AML-193 (cell line): Measurements from ENCODE around the gene PRKCA.
"Not testable (repeated sequence)": the region's sequence is repeated elsewhere in the genome, so short reads cannot be mapped to it uniquely, and the experiment has no call there.

ENCODE experiments used
- DNase-seq, 2 experiments: peaks; one replicate each; lab custom pipeline; 2025; lab: John Stamatoyannopoulos, UW

The PRKCA gene

DNA sequence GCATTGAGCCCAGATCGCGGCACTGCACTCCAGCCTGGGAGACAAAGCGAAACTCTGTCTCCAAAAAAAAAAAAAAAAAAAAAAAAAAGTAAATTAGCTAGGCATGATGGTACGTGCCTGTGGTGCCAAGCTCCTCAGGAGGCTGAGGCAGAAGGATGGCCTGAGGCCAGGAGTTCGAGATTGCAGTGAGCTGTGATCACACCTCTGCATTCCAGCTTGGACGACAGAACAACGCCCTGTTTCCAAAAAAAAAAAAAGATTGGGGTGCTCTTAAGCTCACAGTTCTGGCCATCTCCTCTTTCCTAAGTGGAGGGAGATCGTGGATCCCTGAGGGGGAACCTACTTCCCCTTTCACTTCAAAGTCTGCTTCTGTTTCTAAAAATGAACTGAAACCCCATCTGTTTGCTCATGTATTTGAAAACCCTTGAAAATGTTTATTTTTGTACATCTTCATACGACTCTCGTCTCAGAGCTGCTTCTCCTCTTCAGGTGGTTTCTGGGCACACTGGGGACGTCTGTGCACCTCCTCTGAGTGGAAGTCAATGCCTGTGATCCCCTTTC lies 138.8 kb downstream of the PRKCA start:
- peak; percentile 55 for DNase-seq

DNA sequence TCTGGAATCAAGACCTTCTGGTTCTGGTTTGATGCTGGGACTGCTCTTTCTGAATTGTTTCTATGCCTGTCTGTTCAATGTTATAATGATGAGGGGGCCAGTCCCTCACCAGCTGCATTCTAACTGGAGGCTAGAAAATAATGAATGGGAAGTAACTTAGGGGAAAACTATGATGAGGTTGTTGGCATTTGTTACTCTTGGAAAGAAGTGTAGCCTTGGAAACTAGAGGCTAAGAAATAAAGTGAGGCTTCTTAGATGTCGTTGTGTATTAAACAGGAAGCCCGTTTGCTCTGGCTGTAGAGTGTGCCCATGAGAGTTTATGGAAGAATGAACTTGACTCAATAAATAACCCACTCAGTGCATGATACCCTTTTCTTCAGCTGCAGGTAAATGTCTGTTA lies 140.8 kb downstream of the PRKCA start:
- no peak for DNase-seq

DNA sequence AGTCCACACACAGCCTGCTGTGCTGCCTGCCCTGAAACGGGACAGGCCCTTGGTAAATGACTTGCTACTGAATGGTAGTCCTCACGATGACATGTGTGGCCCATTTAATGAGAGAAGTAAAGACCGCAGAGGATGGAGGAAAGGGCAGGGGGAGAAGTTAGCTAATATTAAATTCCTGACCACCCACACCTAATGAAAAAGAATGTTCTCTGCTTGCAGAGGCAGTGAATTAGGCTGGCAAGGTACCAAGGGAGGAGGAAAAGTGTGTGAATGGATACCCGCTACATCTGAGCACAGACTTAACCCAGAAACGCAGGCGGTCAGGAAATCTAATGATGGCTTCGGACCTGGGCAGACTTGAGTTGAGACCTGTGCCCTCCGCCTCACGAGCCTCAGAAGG lies 141.2 kb downstream of the PRKCA start:
- no peak for DNase-seq

DNA sequence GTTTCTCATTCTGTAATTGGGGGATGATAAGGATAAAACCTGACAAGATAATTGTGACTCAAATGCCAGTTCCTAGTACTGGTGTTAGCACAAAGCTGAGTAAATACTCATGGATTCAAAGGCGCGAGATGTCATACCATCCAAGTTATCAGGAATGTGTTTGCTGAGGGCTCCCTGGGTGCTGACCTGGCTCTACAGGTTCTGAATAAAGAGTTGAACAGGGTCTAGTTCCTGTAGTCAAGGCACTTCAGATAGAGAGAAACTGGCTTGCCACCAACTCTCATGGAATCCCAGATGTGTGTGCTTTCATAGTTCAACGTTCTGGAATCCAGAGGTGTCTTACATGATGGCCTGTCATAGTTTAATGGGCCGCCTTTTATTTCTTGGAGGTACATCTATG lies 141.6 kb downstream of the PRKCA start:
- no peak for DNase-seq

DNA sequence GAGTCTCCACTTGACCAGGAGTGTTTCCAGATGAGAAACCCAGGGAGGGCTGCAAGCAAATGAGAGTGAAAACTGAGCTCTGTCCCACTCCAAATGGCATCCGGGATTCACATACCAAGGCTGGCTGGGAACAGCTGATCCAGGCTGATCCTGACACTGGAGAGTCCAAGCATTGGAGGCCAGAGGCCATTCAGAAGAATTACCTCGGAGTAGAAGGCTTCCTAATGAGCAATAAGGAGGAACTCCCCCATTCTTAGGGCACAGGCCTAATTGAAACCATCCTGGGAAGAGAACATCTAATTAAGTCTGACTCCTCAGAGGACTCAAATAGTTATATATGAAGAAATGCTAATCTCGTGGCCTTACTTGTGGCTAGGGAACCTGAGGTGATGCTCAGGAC lies 142.8 kb downstream of the PRKCA start:
- no peak for DNase-seq

DNA sequence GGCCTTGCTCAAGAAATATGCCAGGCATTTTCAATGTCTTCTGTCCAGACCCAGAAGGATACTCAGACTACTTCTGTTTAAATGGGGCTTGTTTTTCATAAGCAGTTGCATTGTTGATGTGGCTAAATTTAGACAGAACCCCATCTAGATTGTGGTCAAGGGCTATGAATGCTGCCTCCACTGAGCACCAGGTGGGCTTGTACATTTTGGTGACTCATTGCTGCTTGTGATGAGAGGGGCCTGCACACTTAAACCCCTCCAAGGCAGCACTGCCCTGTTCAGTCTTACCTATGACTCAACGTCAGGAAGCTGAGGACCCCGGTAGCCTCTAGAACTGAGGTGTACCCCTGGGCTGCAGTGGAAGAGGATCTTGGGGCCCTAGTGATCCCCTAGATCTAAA lies 144.0 kb downstream of the PRKCA start:
- no peak for DNase-seq

DNA sequence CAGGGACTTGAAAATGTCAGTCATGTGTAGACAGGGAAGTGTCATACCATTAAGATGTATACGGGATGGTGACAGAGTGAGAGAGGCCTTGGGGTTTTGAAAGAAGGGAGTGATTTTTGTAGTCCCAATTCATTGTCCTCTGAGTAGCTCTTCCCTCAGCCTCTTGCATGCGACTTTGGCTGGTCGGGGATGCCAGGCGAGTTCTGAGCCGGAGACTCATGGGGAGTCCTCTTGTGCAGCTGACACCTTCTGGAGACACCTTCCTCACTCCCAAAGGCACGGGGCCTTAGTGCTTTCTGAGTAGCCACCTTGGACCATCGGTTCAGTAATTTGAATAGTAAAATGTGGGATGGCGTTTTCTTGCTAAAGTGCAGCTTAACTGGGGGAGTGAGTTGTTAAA lies 144.7 kb downstream of the PRKCA start:
- no peak for DNase-seq

DNA sequence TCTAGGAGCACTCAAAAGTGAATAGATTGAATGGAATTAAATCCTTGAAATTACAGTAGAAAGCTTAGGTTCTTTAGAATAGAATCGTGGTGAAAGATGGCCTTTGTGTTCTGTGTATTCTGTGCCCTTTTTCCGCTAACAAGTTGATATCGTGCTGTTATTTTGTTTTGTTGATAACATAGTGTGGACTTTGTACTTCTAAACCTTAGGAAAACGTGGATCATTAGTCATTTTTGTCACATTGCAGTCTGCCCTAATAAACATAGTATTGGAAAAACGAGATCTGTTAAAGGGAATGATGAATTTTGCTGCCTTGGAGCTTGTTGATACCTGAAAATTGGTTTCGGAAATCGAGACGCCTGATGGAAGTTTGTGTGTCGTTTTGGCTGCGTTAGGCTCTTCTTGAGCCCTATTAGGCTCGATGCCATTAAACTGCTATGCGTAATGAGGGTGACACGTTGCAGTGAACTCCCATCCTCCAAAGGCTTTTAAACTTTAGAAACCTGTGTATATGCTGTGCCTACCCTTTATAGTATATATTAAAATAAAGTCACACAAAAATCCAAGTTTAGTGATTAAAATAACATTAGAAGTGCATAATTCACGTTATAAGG lies 145.7 kb downstream of the PRKCA start:
- DNase-seq: no peak

DNA sequence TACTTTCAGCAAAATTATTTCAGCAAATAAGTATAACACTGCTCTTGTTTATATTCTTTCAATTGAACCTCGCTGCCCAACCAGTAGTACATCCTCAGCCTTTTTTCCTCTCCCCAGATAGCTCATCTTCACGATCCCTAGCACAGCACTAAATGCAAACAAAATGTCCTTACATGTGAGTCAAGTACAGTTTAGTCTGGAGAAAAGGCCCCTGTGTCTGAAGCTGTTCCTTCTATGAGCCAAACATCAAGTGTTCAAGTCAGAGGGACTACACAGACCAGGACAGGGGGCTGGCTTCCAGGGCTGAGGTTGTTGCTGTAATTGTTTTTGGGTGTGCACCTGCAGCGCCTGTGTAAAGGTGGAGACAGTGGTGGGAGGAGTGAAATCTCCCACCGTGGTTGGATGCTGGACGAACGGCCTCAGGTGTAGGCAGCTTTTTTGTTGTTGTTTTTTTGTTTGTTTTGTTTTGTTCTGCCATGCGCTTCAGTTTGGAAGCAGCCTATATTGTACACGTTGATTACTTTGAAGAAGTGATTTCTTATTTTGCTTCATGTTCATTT lies 147.1 kb downstream of the PRKCA start:
- no peak for DNase-seq

DNA sequence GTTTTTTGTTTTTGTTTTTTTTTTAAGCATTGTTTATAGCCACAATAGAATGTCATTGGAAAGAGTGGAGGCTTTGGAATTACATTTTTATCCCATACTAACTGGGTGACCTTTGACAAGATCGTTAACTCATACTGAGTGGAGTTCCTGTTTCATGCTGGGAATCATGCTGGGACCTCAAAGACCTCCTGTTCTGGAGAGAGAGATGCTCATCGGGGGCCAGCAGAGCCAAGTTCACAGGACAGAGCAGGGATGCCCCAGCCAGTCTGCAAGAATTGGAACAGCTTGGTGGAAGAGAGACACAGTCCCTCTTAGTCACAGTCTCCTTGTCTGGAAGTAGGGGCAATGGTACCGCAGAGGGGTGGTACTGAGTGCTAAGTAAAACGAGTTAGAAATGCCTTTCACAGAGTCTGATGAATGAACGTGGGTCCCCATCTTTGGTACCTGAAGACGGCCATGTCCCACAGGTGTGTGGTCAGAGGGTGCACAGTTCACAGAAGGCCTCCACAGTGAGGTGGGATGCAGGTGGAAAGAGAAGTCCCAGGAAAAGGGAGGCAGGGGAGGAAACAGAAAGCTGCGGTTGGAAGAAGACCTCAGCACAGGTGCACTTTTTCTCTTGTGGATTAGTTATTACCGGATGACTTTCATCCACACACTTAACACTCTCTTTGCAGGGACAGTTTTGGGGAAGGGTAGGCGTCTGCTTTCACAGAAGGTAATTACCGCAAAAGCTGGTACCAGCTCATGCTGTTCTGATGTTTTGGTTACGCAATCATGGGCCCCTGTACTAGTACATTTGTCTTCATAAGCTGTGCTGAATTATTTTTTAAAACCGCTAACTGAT lies 147.8 kb downstream of the PRKCA start:
- DNase-seq: no peak

DNA sequence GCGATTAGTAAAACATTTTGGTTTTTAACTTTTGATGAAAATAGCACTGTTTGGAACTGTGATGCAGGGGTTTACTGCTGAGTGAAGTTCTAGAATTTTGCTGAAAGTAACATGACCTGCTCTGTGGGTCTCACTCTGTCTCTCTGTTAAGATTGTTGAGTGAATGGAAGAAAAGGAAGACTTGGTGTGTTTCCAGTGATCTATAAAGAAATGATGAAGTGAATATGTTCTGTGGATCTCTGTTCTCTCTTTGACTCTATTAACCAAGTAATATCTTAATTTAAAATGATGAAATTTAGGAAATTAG lies 148.4 kb downstream of the PRKCA start:
- no peak for DNase-seq

DNA sequence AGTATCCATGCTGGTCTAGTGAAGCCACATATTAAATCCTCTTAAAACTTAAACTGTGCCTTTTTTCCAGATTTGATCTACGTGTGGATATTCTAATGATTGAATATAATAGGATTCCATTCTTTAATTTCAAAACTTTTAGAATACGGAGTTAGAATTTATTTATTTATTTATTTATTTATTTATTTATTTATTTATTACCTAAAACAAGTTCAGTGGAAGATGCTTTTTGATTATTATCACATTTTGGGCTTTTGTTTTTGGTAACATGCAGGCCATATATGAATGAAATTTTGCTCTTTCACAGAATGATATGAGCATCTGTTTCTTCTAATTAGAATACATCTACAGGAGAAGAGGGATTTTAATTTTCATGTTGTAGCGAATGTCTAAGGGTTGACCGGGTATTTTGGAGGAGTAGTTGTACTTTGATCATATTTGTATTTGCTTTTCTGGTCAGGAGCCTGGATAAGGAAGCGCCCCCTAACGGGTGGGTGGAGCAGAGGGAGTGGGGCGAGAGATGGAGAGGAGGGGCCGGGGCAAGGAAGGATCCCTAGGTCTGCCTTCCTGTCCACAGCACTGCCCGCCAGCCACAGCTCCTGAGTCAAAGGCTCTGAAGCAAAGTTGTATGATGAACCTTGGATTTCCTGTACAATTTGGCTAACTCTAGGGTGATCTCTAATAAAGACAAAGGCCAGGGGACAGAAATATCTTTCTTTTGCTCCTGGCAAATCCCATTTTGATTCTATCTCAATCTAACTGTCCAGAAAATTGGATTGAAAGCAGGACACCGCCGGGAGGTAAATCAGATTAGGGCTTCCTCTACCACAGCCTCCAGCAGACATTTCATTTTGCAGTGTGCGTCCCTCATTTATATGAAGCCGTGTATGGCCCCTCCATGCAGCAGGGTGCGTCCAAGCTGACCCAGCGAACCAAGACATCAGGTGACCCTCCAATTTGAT lies 149.1 kb downstream of the PRKCA start:
- DNase-seq: no peak

DNA sequence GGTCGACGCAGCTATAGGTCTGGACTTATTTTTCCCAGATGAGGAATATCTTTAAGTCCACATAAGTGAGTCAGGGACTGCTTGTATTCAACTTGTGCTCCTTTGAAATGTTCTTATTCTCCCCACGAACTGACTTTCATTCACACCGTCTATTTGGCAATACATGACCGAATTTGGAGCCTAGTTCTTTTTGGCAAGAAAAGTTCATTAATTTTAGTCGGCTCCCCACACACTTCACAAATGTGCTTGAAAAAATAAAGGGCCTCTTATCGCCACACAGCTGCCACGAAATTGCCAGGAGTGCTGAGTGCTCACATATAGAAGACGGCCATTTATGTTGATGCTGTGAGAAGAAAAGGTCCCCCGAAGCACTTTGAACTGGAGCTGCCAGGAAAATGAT lies 152.6 kb downstream of the PRKCA start:
- no peak for DNase-seq

DNA sequence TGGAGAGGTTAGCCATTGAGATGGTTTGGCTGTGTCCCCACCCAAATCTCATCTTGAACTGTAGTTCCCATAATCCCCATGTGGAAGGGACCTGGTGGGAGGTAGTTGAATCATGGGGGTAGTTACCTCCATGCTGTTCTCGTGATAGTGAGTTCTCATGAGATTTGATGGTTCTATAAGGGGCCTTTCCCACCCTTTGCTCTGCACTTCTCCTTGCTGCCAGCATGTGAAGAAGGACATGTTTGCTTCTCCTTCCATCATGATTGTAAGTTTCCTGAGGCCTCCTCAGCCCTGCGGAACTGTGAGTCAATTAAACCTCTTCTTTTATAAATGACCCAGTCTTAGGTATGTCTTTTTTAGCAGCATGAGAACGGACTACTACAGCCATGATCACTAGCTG lies 155.1 kb downstream of the PRKCA start:
- not testable (repeated sequence) for DNase-seq

DNA sequence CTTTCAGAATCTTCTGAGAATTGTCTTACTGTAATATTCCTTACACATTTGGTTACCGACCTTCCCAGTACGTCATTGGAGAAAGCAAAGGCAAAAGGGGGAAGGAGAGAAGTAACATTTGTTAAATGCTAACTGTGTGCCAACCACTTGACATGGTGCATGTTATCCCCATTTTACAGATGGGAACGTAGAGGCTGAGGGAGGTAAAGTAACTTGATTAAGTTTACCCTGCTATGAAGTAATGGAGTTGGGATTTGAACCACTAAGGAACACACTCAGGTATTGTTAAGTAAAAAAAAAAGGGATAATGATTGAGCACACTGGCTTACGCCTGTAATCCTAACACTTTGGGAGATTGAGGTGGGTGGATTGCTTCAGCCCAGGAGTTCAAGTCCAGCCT lies 156.4 kb downstream of the PRKCA start:
- DNase-seq: no peak

DNA sequence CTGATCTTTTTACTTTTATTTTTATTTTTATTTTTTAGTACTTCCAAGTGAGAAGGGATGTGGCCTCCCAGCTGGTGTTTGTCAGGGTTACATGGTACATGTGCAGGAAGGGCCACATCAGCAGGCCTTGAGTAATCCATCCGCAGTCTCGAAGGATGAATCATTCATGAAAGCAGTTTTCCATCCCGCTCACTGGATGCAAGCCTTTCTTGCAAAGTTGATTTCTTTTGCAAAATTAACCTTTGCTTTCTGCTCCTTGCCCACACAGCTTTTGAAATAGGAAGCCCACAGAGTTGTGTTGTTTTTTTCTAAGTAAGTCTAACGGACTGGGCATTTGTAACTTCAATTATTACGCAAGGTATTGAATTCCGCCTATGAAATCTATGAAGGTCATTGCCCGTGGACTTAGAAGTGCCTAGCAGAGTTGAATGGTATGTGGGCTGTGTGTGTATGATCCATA lies 157.4 kb downstream of the PRKCA start:
- peak; percentile 100 for DNase-seq

DNA sequence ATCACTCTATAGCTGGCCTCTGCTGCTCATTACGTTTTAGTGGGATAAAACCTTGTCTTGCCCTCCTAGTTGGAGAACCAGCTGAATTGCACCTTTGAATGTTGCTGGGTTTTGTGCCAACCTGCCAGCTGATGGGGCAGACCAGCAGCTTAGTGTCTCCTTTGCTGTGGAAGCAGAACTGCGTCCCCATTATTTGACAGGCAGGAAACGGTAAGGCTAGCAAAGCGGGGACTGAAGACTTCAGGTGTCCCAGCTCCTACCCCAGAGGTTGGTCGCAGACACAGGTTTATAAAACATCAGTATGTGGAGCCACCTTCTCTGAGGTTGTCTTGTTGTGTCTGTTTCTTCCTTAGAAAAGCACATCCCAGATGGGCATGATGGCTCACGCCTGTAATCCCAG lies 158.1 kb downstream of the PRKCA start:
- no peak for DNase-seq

DNA sequence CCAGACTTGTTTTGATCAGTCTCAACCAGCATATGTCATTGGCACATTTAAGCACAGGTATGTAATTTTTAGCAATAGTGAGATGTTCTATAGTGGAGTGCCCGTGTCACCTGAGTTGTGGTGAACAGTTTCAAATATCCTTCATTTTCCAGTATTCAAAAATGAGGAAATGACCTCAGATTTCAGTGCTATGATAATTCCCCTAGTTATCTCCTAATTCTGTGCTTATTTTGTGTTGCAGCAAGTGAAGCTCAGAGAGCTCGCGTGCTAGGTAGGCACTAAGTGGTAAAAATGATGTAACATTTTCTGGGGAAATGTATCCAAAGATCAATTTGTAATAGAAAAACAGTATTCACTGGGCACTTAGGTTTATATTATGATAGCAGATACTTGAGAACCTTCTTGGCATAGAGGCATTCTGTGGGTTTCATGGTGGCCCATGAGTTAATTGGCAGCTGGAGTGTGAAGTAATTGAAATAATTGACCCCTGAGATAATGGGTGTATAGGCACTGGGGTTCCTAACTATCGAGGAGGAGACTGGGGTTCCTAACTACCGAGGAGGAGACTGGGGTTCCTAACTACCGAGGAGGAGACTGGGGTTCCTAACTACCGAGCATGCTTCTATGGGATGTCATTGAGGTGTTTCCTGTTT lies 159.1 kb downstream of the PRKCA start:
- no peak for DNase-seq

DNA sequence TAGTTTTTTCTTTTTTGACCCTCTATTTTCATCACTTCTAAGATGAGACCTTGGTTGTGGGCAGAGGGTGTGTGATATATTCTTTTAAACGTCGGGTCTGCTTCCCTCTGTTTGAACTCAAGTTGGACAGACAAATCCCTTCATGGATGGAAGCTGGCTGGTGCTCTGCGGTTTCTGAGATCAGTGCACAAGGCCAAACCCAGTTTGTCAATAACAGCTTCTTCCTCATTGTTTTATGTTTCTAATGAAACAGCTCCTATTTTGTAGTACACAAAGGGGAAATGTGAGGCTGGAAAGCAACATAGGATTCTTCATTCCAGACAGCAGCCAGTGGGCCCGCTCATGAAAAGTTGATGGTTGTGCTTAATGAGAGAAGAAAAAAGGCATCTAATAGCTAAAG lies 159.6 kb downstream of the PRKCA start:
- DNase-seq: peak in 1 of 2 experiments; percentile 13

DNA sequence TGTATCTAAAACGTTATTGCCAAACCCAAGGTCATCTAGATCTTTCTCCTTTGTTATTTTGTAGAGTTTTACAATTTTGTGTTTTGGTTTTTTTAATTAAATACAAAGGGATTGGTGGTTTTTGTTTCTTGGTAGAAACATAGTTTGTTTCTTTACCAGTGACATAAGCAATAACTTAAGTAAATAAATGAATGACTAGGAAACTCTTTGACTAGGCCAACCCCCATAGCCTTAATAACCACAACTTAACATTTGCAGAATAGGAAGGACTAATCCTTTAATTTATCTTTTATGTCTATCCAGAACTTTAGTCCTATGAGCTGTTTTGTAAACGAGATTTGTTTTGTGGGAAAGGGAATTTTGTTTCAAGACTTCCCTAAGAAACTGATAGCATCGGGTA lies 162.5 kb downstream of the PRKCA start:
- no peak for DNase-seq

DNA sequence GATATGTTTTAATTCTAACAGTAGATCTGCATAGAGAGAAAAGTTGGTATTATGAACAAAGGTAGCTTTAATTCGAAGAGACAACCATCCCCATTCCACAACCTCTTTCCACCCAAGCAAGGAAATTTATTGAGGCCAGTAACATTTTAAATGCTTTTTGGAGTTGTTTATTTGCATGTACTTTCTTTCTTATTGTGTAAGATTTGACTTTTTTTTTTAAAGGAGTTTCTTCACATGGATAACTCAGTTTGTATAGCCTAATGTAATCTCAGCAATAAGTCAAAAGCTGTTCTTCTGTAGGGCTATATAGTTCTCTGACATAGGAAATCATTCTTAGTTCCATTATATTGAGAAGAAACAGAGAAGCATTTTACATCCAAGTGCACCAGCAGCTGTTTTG lies 163.3 kb downstream of the PRKCA start:
- DNase-seq: no peak
